ENCODE measurements around the gene TADA1.
"Not testable (repeated sequence)": the region's sequence is repeated elsewhere in the genome, so short reads cannot be mapped to it uniquely, and the experiment has no call there.

The TADA1 gene

DNA sequence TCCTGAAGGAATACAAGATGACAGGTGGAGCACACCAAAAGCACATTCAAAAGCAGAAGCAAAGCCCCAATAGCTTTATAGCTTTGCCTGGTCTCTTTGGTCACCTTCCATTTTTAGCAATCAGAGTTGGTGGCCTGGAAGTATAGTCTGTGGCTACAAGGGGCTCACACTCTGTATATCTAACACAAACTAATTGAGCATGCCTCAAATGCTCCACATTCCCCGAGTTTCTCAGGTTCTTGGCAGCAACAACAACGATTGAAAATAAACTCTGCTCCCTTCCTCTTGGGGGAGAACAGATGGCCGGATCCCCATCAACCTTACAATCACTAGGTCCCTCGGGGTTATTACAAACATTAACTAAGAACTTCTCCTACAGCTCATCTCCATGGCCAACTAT, 24.9 kb upstream of the TADA1 start:
- in situ Hi-C loops (cut with MboI; ENCODE audit: low sequenced_read_pairs): loop anchor here (25.0 kb wide), 1 partner anchor 536 kb away; no protein-coding TSS in a partner anchor

DNA sequence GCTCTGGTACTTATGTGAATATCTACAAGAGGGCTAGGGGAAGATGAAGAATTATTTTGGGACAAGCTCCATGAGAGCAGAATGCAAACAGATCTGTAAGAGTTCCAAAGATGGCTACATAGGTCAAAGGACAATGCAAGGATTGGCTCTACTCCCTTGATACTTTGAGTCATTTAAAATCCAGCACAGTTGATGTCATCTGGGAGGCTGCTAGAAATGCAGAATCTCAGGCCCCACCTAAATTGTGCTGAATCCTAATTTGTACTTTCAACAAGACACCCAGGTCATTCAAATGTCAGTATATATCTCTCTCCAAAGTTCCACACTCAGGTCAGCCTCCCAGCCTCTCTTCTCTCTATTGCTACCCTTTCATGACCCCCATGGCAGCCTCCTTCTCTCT, 23.7 kb upstream of the TADA1 start:
- in situ Hi-C loops (cut with MboI; ENCODE audit: low sequenced_read_pairs): loop anchor here (25.0 kb wide), 1 partner anchor 538 kb away; no protein-coding TSS in a partner anchor

DNA sequence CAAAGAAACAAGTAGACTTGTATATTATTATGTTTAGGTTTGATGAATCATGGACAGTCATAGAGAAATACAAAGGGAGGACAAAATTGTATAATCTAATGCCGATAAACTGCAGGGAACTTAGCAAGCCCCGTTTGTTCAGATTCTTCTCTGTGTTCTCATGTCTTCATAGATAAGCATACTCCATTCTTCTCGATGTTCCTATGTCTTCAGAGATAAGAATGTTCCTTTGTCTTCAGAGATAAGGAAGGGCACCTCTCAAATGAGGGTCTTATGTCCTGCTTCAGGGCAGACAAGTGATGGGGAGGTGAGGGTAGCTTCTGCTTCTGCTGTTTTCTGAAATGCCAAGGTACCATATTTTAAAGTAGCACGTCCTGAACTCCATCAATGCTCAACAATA, 19.7 kb upstream of the TADA1 start:
- in situ Hi-C loops (cut with MboI; ENCODE audit: low sequenced_read_pairs): no loop called here

DNA sequence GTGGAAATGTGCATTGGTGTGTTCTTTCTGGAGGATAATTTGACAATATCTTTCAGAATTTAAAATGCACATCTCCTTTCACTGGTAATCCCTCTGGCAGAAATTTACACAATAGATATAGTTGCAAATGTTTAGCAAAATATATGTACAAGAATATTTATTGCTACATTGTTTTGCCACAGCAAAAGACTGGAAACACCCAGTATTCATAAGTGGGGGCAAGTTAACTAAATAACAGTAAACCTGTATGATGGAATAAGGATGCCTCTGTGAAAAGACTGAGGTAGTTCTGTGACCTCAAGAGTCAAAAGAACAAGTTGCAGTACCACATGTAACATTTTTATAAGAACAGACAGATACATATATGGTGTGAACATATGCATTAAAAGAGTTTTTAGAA, 13.7 kb upstream of the TADA1 start:
- in situ Hi-C loops (cut with MboI; ENCODE audit: low sequenced_read_pairs): no loop called here

DNA sequence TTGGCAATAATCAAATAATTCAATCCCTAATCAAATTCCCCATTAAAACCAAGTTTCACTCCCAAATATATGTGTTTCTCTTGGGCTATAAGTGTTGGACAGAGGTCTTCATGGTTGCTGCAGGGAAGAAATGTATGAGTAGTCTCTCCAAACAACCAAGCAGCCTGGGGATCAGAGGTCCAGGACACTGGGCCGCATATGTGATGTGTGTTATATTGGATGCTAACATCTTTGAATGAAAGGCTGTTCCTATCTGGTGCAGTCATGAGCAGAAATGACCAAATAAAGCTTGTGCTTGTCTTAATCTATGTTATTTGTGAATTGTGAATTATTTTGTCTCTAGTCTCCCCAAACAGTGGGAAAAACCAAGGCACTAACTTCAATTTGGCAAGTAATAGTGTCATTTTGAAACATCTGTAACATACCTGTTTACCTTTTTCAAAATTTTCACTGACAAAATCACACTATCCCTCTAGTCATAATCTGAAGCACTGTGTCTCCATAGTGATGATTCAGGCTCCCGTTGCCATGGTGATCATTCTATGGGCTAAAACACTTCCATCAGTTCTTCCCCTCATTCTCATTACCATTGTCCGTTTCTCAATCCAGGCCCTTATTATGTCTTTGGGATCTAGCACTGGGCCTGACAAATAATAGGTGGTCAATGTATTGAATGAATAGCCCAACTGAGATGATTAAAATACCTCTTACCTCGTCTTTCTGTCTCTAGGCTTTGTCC, 12.5 kb upstream of the TADA1 start:
- in situ Hi-C loops (cut with MboI; ENCODE audit: low sequenced_read_pairs): no loop called here

DNA sequence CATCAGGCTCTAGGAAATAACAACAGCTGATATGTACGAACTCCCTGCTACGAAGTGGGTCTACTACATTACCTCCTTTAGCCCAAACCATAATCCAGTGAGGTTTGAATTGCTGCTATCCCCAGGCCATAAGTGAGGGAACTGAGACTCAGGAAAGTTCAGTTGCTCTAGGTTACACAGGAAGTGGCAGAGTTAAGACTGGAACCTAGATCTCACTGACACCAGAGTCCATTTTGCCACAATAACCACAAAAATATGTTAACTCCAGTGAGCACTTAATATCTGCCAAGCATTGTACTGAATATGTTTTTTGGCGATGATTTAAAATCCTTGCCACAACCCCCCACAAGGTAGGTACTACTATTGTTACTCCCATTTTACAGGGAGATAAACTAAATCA, 8.9 kb upstream of the TADA1 start:
- in situ Hi-C loops (cut with MboI; ENCODE audit: low sequenced_read_pairs): no loop called here

DNA sequence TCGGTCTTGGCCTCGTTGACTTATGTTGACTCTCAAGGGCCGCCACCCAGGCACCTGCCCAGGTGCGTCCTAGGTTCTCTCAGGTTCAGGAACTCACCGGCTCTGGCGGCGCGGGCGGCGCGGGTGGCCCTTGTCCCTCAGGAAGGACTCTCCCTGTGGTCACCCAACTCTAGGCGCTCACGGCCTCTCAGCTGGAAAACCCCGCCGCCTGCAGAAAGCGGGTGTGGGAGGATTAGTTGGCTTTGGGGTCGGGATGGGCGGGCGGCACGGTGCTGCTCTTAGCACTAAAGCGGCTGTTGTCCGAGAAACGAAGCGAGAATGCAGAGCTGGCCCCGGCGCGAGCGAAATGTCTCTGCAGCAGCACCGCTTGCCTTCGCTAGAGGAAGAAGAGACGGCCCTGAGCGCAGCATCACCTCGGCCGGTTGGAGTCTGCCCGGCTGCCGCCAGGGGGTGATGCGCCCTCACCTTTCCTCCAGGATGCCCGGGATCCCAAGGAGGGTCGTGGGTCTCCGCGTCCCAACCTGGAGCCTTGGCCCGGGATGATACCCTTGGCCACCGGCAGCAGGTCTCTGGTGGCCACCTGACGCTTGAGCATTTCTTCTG, 8.1 kb upstream of the TADA1 start:
- in situ Hi-C loops (cut with MboI; ENCODE audit: low sequenced_read_pairs): no loop called here

DNA sequence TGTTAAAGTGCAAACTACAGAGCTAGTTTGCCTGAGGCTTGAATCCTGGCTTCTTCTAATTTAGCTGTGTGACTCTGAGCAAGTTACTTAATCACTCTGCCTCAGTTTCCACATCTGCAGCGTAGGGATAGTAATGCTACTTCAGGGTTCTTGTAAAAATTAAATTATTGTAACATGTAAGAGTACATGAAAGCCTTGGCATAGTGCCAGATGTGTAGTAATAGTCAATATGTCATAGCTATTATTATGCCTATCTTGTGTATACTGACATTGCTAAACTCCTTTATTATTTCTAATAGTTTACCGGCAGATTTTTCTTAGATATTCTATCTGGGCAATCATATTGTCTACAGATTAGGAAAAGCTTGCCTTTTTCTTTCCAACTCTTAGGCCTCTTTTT, 6.8 kb upstream of the TADA1 start:
- in situ Hi-C loops (cut with MboI; ENCODE audit: low sequenced_read_pairs): no loop called here

DNA sequence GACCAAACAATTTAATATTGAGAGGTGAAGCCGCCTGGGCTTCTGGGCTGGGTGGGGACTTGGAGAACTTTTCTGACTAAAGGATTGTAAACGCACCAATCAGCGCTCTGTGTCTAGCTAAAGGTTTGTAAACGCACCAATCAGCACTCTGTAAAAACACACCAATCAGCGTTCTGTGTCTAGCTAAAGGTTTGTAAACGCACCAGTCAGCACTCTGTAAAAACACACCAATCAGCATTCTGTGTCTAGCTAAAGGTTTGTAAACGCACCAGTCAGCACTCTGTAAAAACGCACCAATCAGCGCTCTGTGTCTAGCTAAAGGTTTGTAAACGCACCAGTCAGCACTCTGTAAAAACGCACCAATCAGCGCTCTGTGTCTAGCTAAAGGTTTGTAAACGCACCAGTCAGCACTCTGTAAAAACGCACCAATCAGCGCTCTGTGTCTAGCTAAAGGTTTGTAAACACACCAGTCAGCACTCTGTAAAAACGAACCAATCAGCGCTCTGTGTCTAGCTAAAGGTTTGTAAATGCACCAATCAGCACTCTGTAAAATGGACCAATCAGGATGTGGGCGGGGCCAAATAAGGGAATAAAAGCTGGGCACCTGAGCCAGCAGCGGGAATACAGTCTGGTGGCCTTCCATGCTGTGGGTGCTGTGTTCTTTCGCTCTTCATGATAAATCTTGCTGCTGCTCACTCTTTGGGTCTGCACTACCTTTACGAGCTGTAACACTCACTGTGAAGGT, 2.3 kb upstream of the TADA1 start:
- in situ Hi-C loops (cut with MboI; ENCODE audit: low sequenced_read_pairs): not testable (repeated sequence)

DNA sequence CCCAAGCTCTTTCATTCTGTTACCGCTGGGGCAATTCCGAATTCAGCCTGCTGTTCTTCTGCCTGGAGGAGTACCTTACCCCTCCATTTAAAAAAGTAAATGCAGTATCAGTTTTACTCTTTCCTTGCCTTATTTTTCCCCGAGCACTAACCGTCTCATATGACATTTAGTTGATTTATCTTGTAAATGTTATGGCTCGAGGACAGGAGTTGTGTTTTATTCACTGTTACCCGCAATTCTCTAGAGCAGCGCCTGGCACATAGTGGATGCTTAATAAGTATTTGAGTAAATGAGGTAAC, 425 bp upstream of the TADA1 start:
- in situ Hi-C loops (cut with MboI; ENCODE audit: low sequenced_read_pairs): no loop called here

DNA sequence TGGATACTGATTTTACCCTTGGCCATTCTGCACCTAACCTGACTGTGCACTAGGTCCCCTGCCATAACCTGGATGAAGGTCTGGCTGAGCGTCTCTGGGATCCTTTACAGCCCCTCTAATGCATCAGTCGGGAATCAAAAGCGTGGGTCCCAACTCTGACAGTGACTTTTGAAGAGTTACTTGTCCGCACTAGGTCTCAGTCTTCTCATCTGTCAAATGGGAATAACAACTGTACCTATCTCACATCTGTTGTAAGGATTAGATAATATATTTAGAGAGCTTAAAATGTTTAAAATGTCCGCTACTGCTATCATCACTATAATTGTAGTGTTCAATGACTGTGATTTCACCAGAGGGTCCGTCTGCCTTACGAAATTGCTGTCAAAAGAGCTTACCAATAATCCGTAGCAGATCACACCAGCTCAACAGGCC, 746 bp downstream of the TADA1 start:
- in situ Hi-C loops (cut with MboI; ENCODE audit: low sequenced_read_pairs): no loop called here

DNA sequence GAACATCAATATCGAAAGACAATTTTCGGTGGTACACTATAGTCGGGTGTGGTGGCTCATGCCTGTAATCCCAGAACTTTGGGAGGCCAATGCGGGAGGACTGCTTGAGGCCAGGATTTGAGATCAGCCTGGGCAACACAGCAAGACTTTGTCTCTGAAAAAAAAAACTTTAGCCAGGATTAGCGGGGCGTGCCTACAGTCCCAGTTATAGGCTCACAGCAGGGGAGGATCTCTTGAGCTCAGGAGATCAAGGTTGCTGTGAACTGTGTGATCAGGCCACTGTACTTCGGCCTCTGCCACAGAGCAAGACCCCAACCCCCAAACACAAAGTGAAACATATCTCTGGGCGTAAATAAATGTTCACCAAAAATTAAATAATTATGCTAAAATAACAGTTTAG, 1.6 kb downstream of the TADA1 start:
- in situ Hi-C loops (cut with MboI; ENCODE audit: low sequenced_read_pairs): no loop called here

DNA sequence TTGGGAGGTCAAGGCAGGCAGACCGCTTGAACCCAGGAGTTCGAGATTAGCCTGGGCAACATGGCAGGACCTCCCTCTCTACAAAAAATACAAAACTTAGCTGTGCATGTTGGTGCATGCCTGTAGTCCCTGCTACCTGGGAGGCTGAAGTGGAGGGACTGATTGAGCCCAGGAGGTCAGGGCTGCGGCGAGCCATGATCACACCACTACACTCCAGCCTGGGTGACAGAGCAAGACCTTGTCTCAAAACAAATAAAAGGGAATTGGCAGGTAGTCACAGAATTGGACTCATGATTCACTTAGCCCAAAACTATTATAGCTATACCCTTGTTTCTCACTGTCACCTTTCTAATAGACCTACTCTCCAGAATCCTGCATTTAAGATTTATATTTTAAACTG, 5.5 kb downstream of the TADA1 start:
- in situ Hi-C loops (cut with MboI; ENCODE audit: low sequenced_read_pairs): no loop called here

DNA sequence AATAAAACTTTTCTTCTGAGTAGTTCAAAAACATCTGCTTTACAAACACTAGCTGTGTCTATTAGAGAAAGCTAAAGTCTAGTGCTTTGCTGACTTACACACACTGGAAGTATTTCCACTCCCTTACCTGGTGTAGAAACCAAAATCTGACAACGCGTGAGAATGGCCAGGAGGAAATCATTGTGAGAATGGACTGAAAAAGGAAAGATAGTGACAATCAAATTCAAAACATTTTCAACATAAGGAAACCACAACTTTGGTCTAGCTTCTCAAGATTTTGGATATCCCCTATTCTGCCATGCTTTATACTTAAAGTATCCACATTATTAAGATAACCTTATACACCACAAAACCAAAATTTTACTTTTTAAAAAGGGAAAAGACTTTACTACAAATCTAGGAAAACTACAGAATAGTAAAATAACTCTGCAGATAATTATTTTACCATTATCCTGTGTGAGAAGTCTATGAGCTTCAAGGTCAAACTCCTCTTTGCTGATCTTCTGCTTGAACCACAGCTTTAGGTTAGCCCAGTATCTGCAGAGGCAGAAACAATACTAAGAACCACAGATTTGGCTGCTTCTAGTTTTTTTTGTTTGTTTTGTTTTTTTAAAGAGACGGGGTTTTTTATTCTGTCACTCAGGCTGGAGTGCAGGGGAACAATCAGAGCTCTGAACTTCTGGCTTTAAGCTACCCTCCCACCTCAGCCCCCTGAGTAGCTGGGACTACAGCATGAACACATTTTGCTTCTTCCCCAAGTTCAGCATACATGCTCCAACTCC, 6.6 kb downstream of the TADA1 start:
- in situ Hi-C loops (cut with MboI; ENCODE audit: low sequenced_read_pairs): no loop called here

DNA sequence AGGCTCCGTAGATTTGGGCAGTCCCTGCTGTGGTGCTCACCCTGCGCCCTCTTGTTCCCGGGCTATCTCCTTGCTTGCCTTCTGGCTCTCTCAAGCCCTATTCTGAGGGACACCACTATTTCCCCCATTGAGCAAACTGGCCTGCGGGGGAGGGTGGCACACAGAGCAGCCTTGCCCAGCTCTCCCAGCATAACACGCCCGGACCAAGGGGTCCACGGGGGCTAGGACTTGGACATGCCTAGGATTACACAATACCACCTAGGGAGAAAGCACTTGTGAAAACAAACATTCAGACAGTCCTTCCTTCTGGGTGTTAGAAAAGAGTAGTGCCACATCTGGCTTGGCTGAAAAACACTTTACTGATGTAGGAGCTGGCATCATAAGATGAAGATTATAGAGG, 7.4 kb downstream of the TADA1 start:
- in situ Hi-C loops (cut with MboI; ENCODE audit: low sequenced_read_pairs): no loop called here

DNA sequence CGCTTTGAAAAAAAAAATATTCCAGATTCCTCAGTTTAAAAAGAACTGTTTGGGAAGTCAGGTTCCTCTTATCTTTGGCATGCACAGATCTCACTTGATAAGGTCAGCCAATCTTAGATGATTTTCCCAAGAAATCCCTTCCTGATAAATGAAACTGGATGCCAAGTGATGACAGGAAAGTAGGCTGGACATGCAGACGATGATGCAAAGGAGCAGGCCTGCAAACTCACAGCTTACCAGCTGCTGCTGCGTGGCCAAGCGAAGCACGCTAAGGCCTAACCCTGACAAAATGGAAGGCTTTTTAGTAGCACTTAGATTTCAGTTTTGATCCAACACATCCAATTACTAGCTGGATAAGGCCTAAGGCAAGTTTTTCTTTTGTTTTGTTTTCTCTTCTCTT, 10.1 kb downstream of the TADA1 start:
- in situ Hi-C loops (cut with MboI; ENCODE audit: low sequenced_read_pairs): no loop called here

DNA sequence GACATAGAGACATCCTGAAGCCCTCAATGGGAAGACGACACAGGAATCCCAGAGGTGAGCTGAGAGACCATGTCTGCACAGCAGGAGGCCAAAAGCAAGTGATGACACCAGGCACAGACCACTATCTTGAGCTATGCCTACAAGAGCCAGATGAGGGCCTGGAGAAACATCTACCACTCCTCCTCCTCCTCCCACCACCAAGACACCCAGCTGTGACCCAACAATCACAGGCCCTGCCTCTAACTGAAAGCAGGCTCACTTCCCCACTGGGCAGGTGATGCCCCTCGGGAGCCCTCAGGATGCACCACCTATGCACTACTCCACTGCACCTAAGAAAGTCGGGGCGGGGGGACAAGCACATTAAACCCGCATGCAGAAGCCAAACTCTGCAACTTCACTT, 16.5 kb downstream of the TADA1 start:
- in situ Hi-C loops (cut with MboI; ENCODE audit: low sequenced_read_pairs): no loop called here

DNA sequence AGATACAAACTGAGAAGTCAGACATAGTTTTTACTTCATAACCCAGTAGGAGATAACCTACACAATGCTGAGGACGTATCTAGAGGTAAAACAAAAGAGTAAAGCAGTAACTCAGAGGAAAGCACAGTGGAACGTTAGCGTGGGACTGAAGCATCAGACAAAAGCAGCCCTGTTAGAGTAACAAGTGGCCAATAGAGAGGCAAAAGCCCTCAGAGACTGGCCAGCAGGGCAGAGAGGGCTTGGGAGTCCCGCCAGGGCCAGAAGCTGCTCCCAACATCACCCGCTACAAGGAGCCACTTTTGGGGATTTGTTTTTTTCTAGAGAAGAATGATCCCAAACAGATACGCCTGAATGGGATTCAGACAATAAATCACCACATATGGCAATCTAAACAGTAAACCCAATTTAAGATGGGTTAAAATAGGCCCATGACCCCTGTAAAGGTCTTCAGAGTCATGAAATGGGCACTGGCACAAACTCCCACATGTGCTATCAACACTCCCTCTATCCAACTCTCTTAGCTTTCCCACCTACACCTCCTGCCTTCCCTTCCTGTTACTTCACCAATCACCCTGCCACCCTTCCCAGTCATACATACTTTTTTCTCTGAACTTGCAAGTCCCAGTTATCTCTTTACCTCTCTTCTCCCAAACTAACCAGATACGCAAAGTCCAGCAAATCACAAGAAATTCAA, 17.2 kb downstream of the TADA1 start:
- in situ Hi-C loops (cut with MboI; ENCODE audit: low sequenced_read_pairs): no loop called here

DNA sequence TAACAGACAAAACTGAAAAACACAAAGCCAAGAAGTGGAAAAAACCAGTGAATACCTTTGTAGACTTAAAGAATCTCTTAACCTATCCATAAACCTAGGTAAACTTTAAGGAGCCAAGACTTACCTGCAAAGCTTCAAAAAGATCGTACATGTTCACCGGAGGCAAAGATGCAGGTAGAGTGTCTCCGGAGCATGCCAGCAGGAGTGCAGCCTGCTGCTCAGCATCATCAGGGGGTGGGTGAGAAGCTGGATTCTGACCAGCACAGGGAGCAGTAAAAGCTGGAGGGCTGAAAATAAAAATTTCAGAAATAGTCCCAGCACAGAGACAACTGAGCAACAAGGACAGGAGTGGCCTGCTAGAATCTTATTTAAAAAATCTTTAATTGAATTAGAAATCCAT, 18.1 kb downstream of the TADA1 start:
- in situ Hi-C loops (cut with MboI; ENCODE audit: low sequenced_read_pairs): no loop called here

DNA sequence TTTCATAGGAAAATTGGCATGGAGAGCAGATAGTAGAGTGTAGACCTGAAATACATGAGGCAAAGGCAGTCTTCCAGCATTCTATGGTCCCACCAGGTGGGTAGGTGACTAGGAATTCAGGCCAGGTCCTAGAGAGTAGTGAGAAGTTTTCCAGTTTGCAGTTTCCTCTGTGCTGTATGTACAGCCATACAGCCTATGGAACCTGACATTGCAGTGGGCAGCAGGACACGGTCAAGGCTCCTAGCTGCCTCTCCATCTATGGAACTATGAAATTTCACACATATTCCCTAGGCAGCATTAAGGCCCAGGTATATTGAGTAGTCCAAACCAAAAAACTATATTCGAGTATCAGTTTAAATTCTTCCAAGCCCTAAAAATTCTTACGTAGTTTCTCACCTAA, 20.5 kb downstream of the TADA1 start:
- in situ Hi-C loops (cut with MboI; ENCODE audit: low sequenced_read_pairs): no loop called here

DNA sequence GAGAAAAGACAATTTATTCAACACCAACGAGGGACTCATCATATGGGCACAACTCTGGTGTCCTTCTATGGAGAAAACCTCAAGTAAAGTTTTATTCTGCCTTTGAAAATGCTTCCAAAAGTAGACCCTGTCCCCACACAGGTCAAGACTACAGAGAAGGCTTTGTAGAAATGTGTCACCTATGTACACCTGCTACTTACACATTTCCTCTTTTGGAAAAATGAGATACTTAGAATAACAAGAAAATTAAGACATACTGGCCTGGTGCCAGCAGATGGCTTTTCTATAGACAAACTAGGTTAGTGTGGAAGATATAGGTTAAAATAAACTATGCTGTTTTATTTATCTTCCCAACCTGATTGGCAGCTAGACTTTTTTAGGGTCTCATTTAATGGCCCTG, 23.1 kb downstream of the TADA1 start:
- in situ Hi-C loops (cut with MboI; ENCODE audit: low sequenced_read_pairs): no loop called here

Data from HL-60/S4 treated with retinoic acid at 250 ng/mL for 4 days and 3 days (cell line).